GM04503 (cell line): ENCODE measurements around the gene MRPS12.
"Not testable (repeated sequence)": the region's sequence is repeated elsewhere in the genome, so short reads cannot be mapped to it uniquely, and the experiment has no call there.

Experiments used
- DNase-seq: peaks from one replicate; pipeline ENCODE4 v3.0.0-alpha.2; 2012; ENCODE audit warnings: low read depth

The MRPS12 gene

GRCh38 chr19:38939957-38940356, 9.2 kb downstream of the MRPS12 start:
- no peak for DNase-seq

GRCh38 chr19:38941466-38941865, 10.7 kb downstream of the MRPS12 start:
- DNase-seq = not testable (repeated sequence)

DNA sequence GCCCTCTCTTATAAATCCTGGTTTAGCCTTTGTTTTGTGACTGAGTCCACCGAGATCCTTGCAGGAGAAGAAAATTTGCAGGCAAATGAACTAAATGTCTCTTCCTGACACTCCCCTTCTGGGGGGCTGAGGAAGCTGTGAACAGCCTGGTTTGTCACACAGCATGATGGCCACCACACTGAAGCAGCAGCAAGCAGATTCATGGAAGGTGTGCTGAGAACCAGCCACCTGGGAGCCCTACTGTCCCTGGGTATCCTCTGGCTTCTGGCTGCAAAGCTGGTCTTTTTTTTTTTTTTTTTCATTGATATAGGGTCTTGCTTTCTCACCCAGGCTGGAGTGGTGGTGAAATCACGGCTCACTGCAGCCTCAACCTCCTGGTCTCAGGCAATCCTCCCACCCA, 11.2 kb downstream of the MRPS12 start:
- no peak for DNase-seq

DNA sequence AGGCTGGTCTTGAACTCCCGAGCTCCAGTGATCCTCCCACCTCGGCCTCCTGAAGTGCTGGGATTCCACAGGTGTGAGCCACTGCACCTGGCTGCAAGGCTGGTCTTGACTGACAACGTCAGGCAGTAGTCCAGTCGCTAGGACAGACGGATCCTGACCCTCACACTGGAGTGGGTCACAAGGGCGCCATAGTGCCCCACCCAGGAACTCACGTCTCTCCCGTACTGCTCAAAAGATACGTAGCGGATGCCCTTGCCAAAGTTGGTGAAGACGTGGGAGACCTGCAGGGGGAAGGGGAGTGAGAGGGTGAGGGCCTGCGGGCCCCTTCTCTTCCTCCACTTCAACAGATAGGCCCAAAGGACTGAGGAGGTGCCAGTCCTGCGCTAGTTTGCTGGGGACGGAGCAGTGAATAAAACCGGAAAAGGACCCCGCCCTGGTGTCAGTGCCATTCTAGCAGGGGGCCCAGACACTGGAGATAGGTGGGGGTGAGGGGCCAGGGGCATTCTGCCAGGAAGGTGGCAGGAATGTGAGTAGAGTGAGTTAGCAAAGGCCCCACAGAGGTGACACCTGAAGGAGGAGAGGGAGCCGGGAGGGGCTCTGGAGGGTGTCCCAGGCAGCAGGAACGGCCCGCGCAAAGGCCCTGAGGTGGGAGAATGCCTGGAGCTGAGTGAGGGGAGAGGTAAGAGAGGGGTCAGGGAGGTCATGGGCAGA, 11.9 kb downstream of the MRPS12 start:
- no peak for DNase-seq

- no peak for DNase-seq
Observed at GRCh38 chr19:38944981-38945506, 14.3 kb downstream of the MRPS12 start.

- DNase-seq = no peak
Observed at GRCh38 chr19:38945562-38946228, 15.0 kb downstream of the MRPS12 start.

- no peak for DNase-seq
Observed at GRCh38 chr19:38946229-38947010, 15.7 kb downstream of the MRPS12 start.

GRCh38 chr19:38949580-38950367, 19.0 kb downstream of the MRPS12 start:
- no peak for DNase-seq

- no peak for DNase-seq
Observed at GRCh38 chr19:38951187-38951586, 20.4 kb downstream of the MRPS12 start.

DNA sequence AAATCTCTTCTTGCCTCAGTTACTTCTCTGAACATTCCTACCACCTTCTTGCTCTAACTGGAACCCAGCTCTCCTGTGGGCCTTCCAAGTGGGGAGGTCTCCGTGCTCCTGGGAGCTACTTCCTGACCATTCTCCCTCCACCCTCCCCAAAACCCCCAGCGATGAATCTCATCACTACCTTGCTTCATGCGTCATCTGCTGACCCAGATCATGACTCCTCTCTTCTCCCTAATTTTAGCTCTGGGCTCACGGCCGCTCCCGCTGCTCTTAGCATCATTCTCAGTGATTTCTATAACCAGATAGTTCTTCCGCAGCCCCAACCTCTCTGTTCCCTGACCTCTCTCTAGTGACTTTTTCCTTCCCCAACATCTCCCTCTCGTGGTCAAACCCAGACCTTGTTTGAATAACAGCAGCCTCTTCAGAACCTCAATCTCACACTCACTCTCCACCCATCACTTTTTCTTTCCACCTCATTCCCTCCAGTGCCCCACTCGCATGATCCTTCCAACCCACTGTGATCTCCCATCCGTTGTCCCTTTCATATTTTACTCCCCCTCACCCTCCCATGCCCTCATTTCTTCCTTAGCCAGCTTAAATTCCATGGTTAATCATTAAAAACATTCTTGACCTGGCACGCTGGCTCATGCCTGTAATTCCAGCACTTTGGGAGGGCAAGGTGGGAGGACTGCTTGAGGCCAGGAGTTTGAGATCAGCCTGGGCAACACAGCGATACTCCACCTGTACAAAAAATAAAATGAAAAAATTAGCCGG, 21.8 kb downstream of the MRPS12 start:
- DNase-seq = no peak

- no peak for DNase-seq
Observed at GRCh38 chr19:38953677-38954076, 22.9 kb downstream of the MRPS12 start.

DNA sequence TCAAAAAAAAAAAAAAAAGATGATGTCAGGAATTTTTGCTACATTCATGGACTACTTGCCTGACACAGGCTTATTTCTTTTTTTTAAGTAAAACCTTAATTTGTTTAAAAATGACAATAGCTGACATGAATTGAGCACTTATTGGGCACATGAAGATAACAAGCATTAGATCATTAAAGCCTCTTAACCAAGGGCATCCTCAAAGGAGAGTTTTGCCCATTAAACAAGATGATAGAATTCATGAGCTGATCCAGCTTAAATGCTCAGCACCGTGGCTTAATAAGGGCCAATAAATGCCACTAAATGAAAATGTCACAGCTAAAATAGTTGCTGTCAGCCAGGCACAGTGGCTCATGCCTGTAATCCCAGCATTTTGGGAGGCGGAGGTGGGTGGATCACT, 25.5 kb downstream of the MRPS12 start:
- no peak for DNase-seq

DNA sequence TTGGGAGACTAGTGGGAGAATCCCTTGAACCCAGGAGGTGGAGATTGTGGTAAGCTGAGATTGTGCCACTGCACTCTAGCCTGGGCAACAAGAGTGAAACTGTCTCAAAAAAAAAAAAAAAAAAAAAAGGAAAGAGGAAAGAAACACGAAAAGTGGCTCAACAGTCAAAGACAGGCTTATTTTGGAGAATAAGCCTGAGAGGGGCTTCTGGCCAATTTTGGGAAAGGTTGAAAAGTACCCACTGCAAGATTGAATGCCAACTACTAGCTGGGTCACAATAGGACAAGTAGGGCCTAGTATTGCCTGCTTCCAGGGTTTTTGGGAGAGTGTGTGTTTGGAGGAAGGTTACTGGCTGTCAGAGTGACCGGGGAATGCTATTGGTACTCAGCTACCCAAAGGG, 27.6 kb downstream of the MRPS12 start:
- no peak for DNase-seq

- DNase-seq = no peak
Observed at GRCh38 chr19:38959618-38960017, 28.9 kb downstream of the MRPS12 start.

GRCh38 chr19:38964738-38965137, 34.0 kb downstream of the MRPS12 start:
- DNase-seq = no peak

- DNase-seq = not testable (repeated sequence)
Observed at GRCh38 chr19:38966149-38966548, 35.4 kb downstream of the MRPS12 start.

- peak; percentile 45 for DNase-seq
Observed at GRCh38 chr19:38970664-38971532, 40.2 kb downstream of the MRPS12 start.

GRCh38 chr19:38971672-38972071, 40.9 kb downstream of the MRPS12 start:
- DNase-seq = no peak

- no peak for DNase-seq
Observed at GRCh38 chr19:38974624-38975213, 44.0 kb downstream of the MRPS12 start.
